ENCODE measurements around the gene DYNC1I2.
"Not testable (repeated sequence)": the region's sequence is repeated elsewhere in the genome, so short reads cannot be mapped to it uniquely, and the experiment has no call there.

Gene DYNC1I2

DNA sequence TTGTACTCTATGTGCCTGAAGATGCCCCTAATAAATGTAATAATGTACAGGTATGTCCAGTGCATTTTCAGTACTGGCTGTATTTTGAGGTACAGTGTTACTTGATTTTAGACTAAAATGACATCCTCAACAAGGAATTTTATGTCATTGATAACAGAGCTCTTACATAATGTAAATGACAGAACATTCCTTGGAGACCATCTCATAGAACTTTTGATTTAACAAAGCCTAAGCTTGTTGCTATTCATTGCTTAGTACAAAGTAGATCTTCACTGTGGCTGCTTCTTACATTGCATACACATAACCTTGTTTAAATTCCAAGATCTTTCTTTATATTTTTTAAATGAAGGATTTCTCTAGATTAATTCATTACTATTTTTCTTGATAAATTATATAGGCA, 24.1 kb downstream of the DYNC1I2 start:
- FAIRE-seq (no peak), DNase-seq (ENCODE audit: extremely low spot score, insufficient read length, low read depth) (no peak)

DNA sequence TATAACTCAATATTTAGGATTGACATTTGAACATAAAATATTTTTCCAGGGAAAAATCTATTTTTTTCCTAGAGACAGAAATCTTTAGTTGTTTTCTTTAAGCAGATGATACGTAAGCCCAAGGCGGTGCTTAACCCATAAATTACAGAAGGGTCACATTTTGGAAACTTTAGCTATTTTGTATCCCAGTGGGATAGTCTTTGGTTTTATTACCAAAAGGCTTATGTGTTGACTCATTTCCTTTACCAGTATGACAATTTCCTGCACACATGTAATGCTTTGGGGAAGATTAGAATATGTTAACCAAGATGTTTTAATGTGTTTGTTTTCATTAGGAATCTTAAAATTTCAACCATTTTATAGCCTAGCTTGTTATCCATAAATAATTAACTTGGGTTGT, 24.8 kb downstream of the DYNC1I2 start:
- FAIRE-seq (no peak), DNase-seq (ENCODE audit: extremely low spot score, insufficient read length, low read depth) (no peak)

DNA sequence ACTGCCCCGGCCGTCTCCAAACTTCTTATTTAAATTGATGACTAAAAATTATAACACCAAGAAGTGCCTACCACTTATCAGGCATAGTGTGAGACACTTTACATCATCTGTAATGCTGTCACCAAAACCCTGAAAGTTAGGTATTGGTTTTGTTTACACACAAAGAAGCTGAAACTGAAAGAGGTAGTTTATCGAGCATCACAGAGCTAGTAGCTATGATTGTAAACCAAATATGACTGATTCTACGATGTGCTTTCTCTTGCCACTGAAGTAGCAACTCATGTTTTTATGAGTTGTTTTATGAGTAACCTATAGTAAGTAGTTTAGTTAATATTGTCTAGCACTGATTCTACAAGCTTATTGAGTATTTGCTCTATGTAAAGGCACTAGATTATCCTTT, 31.5 kb downstream of the DYNC1I2 start:
- FAIRE-seq: peak; percentile 45
- DNase-seq (ENCODE audit: extremely low spot score, insufficient read length, low read depth): no peak

DNA sequence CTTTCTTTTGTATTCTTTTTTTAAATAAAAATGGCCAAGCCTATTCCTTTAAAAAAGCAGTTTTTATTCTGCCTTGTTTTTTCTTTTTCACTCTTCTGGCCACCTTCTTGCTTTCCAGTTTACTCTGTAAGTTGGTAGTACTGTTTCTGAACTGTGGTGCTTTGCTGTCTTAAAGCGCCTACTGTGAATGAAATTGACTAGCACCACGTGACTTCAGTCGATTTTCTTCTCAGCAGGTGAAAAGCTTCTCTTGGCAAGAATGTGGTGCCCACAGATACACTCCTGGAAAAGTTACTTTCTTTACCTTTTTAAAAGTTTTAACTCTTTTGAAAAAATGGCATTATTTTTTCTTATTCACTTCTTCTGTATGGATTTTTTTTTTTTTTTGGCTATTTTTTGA, 32.4 kb downstream of the DYNC1I2 start:
- no peak for DNase-seq (ENCODE audit: extremely low spot score, insufficient read length, low read depth)
- FAIRE-seq: no peak

DNA sequence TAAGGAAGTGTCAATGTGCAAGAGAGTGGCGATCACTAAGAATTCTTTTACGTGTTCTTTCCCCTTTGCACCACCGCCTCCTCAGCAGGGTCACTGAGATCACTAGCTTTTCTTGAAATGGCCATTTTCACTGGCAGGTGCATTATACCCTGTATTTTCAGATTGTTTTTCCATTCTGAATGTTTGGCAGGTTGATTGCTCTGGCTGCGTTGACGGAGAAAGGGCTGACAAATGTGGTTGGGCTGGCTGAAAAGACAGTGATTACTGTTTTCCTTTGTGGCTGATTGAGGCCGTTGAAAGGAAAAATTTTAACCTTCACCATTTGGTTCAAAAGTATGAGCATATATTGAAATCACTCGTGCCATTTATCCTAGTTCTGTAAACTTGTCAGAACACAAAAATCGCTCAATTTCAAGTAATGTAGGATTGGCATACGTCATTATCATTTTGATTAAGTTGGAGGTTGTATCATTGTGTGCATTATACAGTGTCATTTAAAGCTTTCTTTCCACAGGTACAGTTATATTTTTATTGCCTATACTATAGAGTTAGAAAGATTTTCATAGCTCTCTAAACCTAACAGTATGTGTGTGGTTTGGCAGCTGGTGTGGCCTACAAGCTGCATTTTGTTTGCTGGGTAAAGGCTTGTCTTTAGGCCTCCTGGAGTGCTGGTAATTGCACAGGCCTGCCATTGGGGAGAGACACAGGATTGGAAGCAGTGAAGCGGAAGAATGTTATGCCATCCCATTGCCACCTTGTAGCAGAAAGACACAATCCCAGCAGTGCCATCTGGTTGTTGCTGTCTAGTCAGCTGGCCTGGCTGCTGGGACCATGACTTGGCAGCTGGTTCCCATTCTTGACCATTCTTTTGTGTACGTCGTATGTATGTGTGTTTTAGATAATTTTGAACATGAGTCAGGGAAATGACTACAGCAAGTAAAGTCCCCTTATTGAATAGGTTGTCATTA, 36.7 kb downstream of the DYNC1I2 start:
- FAIRE-seq (no peak), DNase-seq (ENCODE audit: extremely low spot score, insufficient read length, low read depth) (no peak)

DNA sequence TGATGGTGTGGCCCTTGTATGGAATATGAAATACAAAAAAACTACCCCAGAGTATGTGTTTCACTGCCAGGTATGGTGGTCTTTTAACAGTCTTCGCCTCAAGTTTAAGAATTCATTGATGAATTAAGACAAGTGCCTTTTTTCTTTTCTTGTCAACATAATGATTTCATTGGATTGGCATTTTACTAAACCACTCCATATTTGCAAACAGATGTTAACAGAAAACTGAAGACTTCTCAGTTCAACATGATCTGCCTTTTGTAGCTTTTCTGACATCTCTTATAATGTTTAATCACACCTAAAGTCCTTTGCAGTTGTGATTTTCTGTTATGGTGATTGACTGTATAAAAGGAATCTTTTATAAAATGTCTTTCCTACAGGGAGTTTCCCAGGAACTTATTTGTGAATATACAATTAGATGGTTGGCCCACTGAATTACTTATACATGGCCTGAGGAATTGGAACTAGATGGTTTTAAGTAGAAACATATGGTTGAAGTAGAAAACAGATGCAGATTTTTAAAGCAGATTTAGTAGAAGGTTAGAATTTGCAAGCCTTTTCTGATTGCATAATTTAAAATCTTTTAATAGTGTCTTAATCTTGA, 39.7 kb downstream of the DYNC1I2 start:
- DNase-seq (ENCODE audit: extremely low spot score, insufficient read length, low read depth): no peak
- FAIRE-seq: peak; percentile 60

DNA sequence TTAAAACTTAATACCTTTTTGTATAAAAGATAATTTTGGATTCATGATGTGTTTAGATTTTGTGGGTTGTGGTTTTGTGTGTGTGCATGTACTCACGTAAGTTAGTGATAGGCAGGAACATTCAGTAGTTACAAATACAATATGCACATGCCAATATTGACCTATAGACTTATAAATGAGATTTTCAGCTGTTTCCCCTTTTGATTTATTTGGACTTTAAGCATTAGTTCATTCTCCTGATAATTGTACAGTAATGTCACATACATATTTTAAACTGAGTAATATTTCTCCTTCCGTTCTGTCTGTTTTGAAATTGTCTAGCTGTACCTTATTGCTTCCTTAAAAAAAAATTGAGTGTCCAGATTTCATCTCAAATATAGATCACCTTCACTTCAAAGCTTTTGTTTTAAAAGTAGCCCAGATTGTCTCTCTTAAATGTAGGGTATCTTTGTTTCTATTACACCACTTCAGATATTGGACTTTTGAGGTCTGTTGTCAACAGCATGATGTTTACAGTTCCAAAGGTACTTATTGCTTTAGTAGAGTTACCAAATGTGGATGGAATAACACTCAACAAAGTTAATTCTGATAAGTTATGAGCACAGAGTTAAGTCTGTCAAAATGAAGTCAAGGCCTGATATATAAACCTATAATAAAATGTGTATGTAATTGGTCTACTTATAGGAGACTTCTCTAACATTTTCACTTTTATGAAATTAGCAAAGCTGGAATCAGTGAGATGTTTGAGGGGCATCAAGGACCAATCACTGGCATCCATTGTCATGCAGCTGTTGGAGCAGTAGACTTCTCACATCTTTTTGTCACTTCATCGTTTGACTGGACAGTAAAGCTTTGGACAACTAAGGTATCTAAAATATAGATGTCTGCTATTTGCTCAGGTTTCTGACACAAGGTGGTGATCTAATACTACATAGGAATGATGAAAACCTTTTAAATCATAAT, 42.0 kb downstream of the DYNC1I2 start:
- DNase-seq (ENCODE audit: extremely low spot score, insufficient read length, low read depth) (no peak), FAIRE-seq (no peak)

DNA sequence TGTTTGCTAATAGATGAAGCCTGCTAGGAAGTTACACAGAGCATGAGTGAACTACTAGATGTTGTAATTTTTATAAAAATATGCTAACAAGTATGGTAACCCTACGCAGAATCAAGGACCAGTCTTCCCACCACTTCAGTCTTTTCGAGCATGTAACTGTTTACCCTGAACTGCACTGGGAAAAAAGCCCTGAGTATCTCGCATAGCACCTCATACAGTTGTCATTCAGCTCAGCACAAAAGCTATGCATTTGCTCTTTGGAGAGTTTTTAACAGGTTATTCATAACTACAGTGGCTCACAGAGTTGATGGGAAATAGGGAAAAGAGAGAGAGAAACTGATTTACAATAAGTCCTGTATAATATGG, 42.7 kb downstream of the DYNC1I2 start:
- FAIRE-seq: no peak
- no peak for DNase-seq (ENCODE audit: extremely low spot score, insufficient read length, low read depth)

DNA sequence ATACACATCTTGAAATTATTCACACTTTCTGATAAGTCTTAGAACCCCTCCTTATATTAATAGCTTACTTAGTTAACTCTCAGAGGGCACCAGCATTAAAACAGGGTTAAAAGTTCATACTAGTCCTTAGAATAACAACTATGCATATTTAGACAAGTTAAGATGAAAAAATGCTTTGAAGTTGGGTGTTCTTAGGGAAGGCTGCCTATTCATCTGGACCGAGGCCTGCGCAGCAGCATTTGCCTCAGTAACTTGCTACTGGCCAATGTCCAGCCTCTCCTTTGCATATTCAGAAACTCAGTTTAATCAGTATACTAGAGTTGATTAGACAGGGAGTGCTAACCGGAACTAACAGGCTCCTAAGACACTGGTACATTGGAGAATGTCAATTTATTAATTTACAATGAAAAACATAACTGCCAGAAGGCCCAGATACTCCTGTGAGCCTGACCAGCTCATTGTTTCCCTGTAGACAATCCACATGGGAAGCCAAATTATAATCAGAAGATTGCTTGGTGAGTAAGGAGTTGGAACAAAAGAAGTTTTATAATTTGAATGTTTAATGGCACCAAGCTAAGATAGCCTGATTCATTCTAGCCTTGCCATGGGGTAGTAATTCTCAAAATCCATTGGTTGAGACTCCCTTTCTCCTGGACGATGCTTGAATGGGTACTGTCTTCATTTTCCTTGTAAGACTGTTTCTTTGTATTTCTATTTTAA, 48.9 kb downstream of the DYNC1I2 start:
- FAIRE-seq: no peak
- no peak for DNase-seq (ENCODE audit: extremely low spot score, insufficient read length, low read depth)

DNA sequence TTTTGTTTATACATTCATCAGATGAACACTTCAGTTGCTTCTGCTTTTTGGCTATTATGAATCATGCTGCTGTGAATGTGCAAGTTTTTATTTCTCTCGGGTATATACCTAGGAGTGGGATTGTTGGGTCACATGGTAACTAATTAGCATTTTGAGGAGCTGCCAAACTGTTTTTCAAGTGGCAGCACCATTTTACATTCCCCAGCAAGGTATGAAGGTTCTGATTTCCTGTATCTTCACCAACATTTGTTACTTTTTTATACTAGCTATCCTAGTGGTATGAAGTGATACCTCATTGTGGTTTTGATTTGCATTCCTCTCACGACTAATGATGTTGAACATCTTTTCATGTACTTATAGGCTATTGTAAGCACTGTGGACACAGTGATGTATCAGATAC, 53.9 kb downstream of the DYNC1I2 start:
- DNase-seq (ENCODE audit: extremely low spot score, insufficient read length, low read depth) (no peak), FAIRE-seq (peak; percentile 35)

DNA sequence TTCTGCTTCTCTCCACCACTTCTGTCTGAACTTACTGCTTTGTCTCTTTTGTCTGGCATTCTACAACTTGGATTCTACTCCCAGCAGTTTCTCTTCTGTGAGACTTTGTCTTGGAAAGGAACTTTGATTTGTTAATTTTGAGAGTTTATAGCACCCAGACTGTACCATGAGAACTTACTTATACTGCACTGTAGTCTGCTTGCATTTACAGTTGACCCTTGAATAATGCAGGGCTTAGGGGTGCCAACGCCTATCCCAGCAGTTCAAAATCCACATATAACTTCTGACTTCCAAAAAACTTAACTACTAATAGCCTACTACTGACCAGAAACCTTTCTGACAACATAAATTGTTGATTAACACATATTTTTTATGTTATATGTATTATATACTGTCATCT, 55.5 kb downstream of the DYNC1I2 start:
- DNase-seq (ENCODE audit: extremely low spot score, insufficient read length, low read depth): no peak
- FAIRE-seq: peak; percentile 46

DNA sequence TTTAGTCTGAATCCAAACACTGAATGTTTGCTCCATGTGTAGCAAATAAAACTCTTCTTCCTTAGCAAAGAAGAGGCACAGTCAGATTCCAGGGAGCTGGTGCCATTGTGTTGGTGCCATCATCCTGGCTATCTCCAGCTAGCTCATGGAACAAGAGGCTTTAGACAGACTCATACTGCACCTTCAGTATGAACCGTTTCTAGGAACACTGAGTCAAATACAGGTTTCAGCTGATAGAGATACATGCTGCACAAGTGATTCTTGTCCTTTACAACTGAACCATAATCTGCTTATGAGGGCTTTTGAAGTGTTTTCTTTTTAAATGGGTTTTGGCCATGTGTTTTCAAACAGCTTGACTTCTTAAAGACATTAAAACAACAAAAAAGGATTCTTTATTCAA, 57.9 kb downstream of the DYNC1I2 start:
- FAIRE-seq (no peak), DNase-seq (ENCODE audit: extremely low spot score, insufficient read length, low read depth) (no peak)

DNA sequence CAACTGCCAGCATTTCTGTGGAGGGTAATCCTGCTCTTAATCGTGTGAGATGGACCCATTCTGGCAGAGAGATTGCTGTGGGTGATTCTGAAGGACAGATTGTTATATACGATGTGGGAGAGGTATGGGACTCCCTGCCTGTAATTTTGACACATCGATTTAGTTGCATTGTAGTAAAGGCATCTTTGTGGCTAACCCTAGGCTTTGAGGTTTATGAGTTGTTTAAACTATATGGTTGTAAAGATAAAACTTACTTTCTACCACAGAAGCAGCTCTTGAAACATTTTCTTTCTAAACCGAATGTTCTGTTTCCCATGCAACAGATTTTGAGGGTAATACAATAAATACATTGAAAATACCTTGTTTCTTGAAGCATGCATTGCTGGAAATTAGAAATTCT, 58.5 kb downstream of the DYNC1I2 start:
- DNase-seq (ENCODE audit: extremely low spot score, insufficient read length, low read depth): no peak
- no peak for FAIRE-seq

DNA sequence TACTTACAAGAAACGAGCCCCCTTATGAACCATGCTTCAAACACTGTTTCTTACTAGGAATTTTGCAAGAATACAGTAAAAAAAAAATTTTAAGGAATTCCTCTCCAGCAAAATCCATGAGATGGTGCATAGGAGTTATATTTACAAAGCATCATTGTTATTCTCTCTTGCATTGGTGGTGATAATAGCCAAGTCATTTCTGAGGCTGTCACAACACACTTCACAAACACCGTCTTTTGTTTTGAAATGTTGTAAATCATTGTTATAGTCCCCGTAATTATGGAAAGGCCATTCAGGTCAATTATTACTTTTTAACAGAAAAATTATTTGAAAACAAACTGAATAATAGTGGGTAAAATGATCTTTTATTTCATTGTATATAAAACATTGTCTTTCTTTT, 60.1 kb downstream of the DYNC1I2 start:
- no peak for FAIRE-seq
- DNase-seq (ENCODE audit: extremely low spot score, insufficient read length, low read depth): no peak

DNA sequence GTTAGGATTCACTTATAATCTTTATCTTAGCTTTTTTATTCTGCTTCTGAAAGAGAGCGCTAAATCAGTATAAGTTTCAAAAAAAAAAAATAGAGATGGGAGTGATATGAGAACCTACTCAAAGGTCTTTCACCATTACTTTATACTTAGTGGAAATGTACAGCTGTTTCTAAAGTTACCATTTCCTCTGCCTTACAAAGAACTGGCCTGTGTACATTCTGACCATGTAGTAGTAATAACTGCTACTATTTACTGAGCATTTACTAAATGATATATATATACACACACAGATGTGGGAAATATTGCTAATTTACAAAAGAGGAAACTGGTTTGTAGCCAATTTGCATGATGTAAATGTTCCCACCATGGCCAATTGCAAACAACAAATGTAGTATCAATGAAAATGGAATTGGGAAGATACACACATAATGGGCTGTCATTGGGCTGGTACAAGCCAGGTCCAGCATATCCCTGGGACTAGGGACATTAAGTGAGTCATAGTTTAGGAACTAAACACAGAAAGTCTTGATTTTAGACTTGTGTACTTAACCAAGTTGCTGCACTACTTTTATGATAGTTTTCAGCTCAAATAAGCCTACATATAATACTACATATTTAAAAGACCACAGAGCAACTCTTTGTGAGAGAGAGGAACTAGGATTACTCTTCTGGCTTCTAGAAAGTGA, 67.1 kb downstream of the DYNC1I2 start:
- no peak for FAIRE-seq
- no peak for DNase-seq (ENCODE audit: extremely low spot score, insufficient read length, low read depth)

DNA sequence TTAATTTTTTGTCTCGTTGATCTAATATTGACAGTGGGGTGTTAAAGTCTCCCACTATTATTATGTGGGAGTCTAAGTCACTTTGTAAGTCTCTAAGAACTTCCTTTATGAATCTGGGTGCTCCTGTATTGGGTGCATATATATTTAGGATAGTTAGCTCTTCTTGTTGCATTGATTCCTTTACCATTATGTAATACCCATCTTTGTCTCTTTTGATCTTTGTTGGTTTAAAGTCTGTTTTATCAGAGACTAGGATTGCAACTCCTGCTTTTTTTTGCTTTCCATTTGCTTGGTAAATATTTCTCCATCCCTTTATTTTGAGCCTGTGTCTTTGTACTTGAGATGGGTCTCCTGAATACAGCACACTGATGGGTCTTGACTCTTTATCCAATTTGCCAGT, 71.5 kb downstream of the DYNC1I2 start:
- DNase-seq (ENCODE audit: extremely low spot score, insufficient read length, low read depth); FAIRE-seq: not testable (repeated sequence)

DNA sequence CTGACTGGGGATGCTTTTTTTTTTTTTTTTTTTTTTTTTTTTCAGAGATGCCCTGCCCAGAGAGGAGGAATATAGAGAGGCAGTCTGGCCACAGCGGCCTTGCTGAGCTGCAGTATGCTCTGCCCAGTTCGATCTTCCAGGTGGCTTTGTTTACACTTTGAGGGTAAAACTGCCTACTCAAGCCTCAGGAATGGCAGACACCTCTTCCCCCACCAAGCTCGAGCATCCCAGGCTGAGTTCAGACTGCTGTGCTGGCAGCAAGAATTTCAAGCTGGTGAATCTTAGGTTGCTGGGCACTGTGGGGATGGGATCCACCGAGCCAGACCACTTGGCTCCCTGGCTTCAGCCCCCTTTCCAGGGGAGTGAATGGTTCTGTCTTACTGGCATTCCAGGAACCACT, 73.9 kb downstream of the DYNC1I2 start:
- not testable (repeated sequence) for DNase-seq (ENCODE audit: extremely low spot score, insufficient read length, low read depth)

DNA sequence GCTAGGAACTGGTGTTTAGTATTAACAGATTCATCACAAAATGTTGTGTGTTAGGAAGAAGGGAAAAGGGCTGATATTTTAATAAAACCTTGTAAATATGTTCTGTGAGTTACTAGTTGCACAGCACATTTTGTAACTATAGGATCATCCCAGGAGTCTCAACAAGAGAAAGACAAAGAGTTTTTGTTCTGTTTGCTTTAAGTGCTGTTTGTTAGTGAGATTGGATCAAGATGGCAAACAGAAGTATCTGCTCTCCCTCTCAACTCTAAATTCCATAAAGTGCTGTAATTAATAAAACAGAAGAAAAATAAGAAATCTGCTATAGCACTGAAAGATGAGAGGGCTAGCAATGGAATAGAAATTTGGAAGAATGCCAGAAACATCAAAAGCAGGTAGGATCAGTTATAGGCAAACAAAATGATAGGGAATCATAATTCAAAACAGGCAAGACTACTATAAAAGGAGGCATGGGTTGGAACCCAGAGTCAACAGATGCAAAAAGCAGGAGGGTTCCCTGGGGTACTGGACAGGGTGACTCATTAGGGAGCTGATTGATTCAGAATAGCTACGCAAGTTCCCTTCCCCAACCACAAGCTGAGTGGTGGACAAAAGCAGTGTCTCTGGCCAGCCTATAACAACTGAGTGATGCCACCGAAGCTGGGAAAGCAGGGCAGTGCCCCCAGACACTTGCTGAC, 75.8 kb downstream of the DYNC1I2 start:
- no peak for DNase-seq (ENCODE audit: extremely low spot score, insufficient read length, low read depth)

More for the DNA sequence above, 73.9 kb downstream of the DYNC1I2 start:
- FAIRE-seq: not testable (repeated sequence)

DNA sequence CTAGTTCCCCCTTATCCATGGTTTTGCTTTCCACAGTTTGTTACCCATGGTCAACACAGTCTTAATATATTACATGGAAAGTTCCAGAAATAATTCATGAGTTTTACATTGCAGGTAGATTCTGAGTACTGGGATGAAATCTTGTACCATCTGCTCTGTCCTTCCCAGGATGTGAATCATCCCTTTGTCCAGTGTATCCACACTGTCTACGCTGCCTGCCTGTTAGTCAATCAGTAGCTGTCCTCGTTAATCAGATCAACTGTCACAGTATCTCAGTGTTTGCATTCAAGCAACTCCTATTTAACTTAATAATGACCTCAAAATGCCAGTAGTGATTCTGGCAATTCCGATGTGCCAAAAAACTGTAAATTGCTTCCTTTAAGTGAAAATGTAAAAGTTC, 76.3 kb downstream of the DYNC1I2 start:
- DNase-seq (ENCODE audit: extremely low spot score, insufficient read length, low read depth) (no peak), FAIRE-seq (no peak)

More for the DNA sequence above, 75.8 kb downstream of the DYNC1I2 start:
- FAIRE-seq: no peak

Data from GM18507 (cell line).